Spleen (tissue), 11 donors: ENCODE results near the gene KIR2DL4. TPM values are rescaled to one million over a fixed set of nuclear protein-coding genes. Genes with fewer than 3 reads are reported as not detected.
"Not testable (repeated sequence)": the region's sequence is repeated elsewhere in the genome, so short reads cannot be mapped to it uniquely, and the experiment has no call there.

Experiments
- DNase-seq: peaks from one replicate; pipeline ENCODE4 v3.0.0-alpha.2; 2020
- H3K27ac ChIP-seq, 8 donors: fragments of 200-600 bp; sonication (generic) in 7 of 8; 1 replicate in 4 of 8; 2 replicates in 4 of 8; pipeline versions ENCODE4 v1.5.0 to v1.8.0; 2016 to 2021; ENCODE audit warnings: inconsistent platforms in 4 of 8, mild to moderate bottlenecking in 4 of 8, moderate library complexity in 1 of 8
- H3K27me3 ChIP-seq, 7 donors: fragments of 200-600 bp; sonication (generic) in 6 of 7; replicated peaks in 1 of 7; 1 replicate in 4 of 7; 2 replicates in 3 of 7; pipeline versions ENCODE4 v1.5.0 to v1.8.0; 2016 to 2021; ENCODE audit warnings: inconsistent platforms in 3 of 7, mild to moderate bottlenecking in 1 of 7
- H3K36me3 ChIP-seq, 6 donors: fragments of 200-600 bp; sonication (generic) in 5 of 6; 1 replicate in 4 of 6; 2 replicates in 2 of 6; pipeline versions ENCODE4 v1.5.0 to v1.8.0; 2016 to 2021; ENCODE audit warnings: inconsistent platforms in 2 of 6
- H3K4me1 ChIP-seq, 6 donors: fragments of 200-600 bp; sonication (generic) in 5 of 6; 1 replicate in 3 of 6; 2 replicates in 3 of 6; pipeline versions ENCODE4 v1.5.0 to v1.8.0; 2016 to 2021; ENCODE audit warnings: inconsistent platforms in 3 of 6
- H3K4me3 ChIP-seq, 8 donors: fragments of 200-600 bp; sonication (generic) in 7 of 8; 1 replicate in 4 of 8; 2 replicates in 4 of 8; pipeline versions ENCODE4 v1.5.0 to v1.8.0; 2016 to 2021; ENCODE audit warnings: inconsistent platforms in 4 of 8, mild to moderate bottlenecking in 4 of 8, moderate library complexity in 2 of 8
- H3K9me3 ChIP-seq, 8 donors: fragments of 200-600 bp; sonication (generic) in 7 of 8; 1 replicate in 4 of 8; 2 replicates in 4 of 8; pipeline versions ENCODE4 v1.5.0 to v1.8.0; 2016 to 2021; ENCODE audit warnings: inconsistent platforms in 4 of 8
- CTCF ChIP-seq, 11 experiments: fragments of 200-600 bp in 7 of 11; fragments of 450-650 bp in 4 of 11; sonication (generic) in 4 of 11; IDR thresholded peaks in 8 of 11; conservative IDR thresholded peaks in 3 of 11; 1 replicate in 7 of 11; 2 replicates in 4 of 11; pipeline versions ENCODE4 v1.4.0 to v1.8.0; 2016 to 2021; ENCODE audit warnings: antibody characterized with exemption in 11 of 11, inconsistent platforms in 4 of 11, mild to moderate bottlenecking in 1 of 11
- POLR2AphosphoS5 ChIP-seq, 3 donors: sonication (generic); formaldehyde crosslinking; IDR thresholded peaks; one replicate each; pipeline ENCODE4 v1.5.1; 2017; ENCODE audit warnings: antibody characterized with exemption in 3 of 3
- WGBS, 5 donors: extraction: QIAGEN DNeasy Blood & Tissue Kit in 3 of 5; methylation state at CpG; one replicate each; pipeline versions ENCODE4 v1.1.5 to v1.1.7; 2013 to 2018; 5-methylcytosine and 5-hydroxymethylcytosine counted together
- intact Hi-C: fragments of 100-400 bp; cut with DNase I; formaldehyde crosslinking; loops from one replicate; pipeline ENCODE4 v1.15.0; 2023; ENCODE audit warnings: low total_unique reads
- polyA plus RNA-seq, 3 donors: library from polyadenylated mRNA; stranded (reverse); fragments of 200-250 nt; gene quantifications; one replicate each; pipeline ENCODE4 v1.2.1, GENCODE V29; 2013
- total RNA-seq, 7 donors: library from RNA; depleted of rRNA in 3 of 7; stranded (reverse); fragments of >200 nt in 3 of 7; fragmentation: NEBNext Ultra II Directional in 4 of 7; extraction: Animal tissue kit (Norgen Biotek cat#: 25700) in 4 of 7; gene quantifications; one replicate each; pipeline versions ENCODE4 v1.1.0 to v1.2.1, GENCODE V29; 2016 to 2021
- donor health status: healthy with polysubstance abuse.
- donor health status: DM: no; HTN: no; CAD: no; lungs with moderate emphysema.
- donor health status: DM: no; HTN: no; CAD: no.
- donor health status: Bipolar disorder and iron deficiency.
- donor health status: healthy.
- donor health status: DM: no; HTN: no; CAD: no.
- donor health status: DM: yes; HTN: yes; CAD: no.

Gene KIR2DL4
- total and polyA plus RNA-seq, 10 donors: 0.63 to 6.6 (median 2.2) TPM

- 72 to 82% (median 78%) methylated on average over 8 to 12 of the region's 12 CpGs for WGBS, 5 donors
- H3K4me3 ChIP-seq, intact Hi-C loops, H3K27me3 ChIP-seq, DNase-seq, H3K36me3 ChIP-seq, H3K9me3 ChIP-seq, H3K4me1 ChIP-seq, H3K27ac ChIP-seq: not testable (repeated sequence)
Measured at GRCh38 chr19:54775095-54775815, 28.2 kb upstream of the KIR2DL4 start.

- H3K27ac ChIP-seq, H3K27me3 ChIP-seq, H3K36me3 ChIP-seq, DNase-seq, H3K4me1 ChIP-seq, H3K9me3 ChIP-seq, H3K4me3 ChIP-seq, intact Hi-C loops: not testable (repeated sequence)
- 68 to 90% (median 75%) methylated on average over 8 of the region's 8 CpGs for WGBS, 5 donors
Measured at GRCh38 chr19:54775830-54776229, 27.6 kb upstream of the KIR2DL4 start.

- H3K27ac ChIP-seq, DNase-seq, H3K4me3 ChIP-seq, H3K4me1 ChIP-seq, H3K27me3 ChIP-seq, H3K36me3 ChIP-seq, intact Hi-C loops: not testable (repeated sequence)
- 57 to 83% (median 69%) methylated on average over 4 of the region's 4 CpGs for WGBS, 5 donors
- peaks cover 0 to 12% (median 4%) of the 10 kb centered on the region in 8 donors for H3K9me3 ChIP-seq
Measured at GRCh38 chr19:54777851-54778250, 25.6 kb upstream of the KIR2DL4 start.

- H3K27me3 ChIP-seq, DNase-seq, H3K4me1 ChIP-seq, H3K36me3 ChIP-seq, H3K4me3 ChIP-seq, H3K27ac ChIP-seq, intact Hi-C loops: not testable (repeated sequence)
- peaks cover 0 to 12% (median 4%) of the 10 kb centered on the region in 8 donors for H3K9me3 ChIP-seq
- whole genome bisulfite sequencing, 5 donors: 54 to 77% (median 75%) methylated on average over 7 of the region's 7 CpGs
Measured at GRCh38 chr19:54778896-54779295, 24.5 kb upstream of the KIR2DL4 start.

GRCh38 chr19:54782916-54783315 lies 20.5 kb upstream of the KIR2DL4 start:
- intact Hi-C loops, H3K36me3 ChIP-seq, DNase-seq, H3K27me3 ChIP-seq, H3K27ac ChIP-seq, H3K4me1 ChIP-seq, H3K4me3 ChIP-seq: not testable (repeated sequence)
- 54 to 89% (median 85%) methylated on average over 3 to 4 of the region's 4 CpGs for WGBS, 5 donors
- peaks cover 0 to 12% (median 4%) of the 10 kb centered on the region in 8 donors for H3K9me3 ChIP-seq

- 83 to 90% (median 87%) methylated on average over 15 to 24 of the region's 24 CpGs for WGBS, 5 donors
- DNase-seq, H3K27me3 ChIP-seq, H3K36me3 ChIP-seq, H3K4me3 ChIP-seq, intact Hi-C loops, H3K4me1 ChIP-seq, H3K27ac ChIP-seq: not testable (repeated sequence)
- peaks cover 0 to 12% (median 4%) of the 10 kb centered on the region in 8 donors for H3K9me3 ChIP-seq
Measured at GRCh38 chr19:54786091-54786723, 17.2 kb upstream of the KIR2DL4 start.

GRCh38 chr19:54788154-54788553 lies 15.3 kb upstream of the KIR2DL4 start:
- H3K27me3 ChIP-seq, H3K36me3 ChIP-seq, H3K4me3 ChIP-seq, intact Hi-C loops, DNase-seq, H3K9me3 ChIP-seq: not testable (repeated sequence)
- H3K27ac ChIP-seq: peak overlapping the region in 1 of 8 donors; percentile 72
- H3K4me1 ChIP-seq: peaks cover 0 to 11% (median 6%) of the 10 kb centered on the region in 6 donors
- 33 to 75% (median 58%) methylated on average over 5 to 6 of the region's 6 CpGs for WGBS, 5 donors

- no peak for TF ChIP-seq POLR2AphosphoS5 (IDR thresholded peaks at IDR 0.05)
- no peak for TF ChIP-seq CTCF (IDR thresholded peaks at IDR 0.05 in 8 of 11, conservative IDR thresholded peaks at IDR 0.05 in 3 of 11)
- H3K36me3 ChIP-seq: no peaks in the 10 kb centered on the region
- WGBS, 5 donors: 67 to 87% (median 80%) methylated on average over 5 of the region's 5 CpGs
- no peak for DNase-seq
- intact Hi-C loops: no loop called here
- no peak overlapping the region for H3K27ac ChIP-seq
- H3K4me3 ChIP-seq: no peak overlapping the region
- H3K27me3 ChIP-seq: peaks cover 0 to 7% (median 0%) of the 10 kb centered on the region in 7 donors
- H3K4me1 ChIP-seq: peaks cover 0 to 20% (median 6%) of the 10 kb centered on the region in 6 donors
- no peaks in the 10 kb centered on the region for H3K9me3 ChIP-seq
Measured at GRCh38 chr19:54790711-54791110, 12.7 kb upstream of the KIR2DL4 start.
